ENCODE measurements around the gene DNAJC7.

GRCh38 chr17:41972571-41973407 is 44.5 kb downstream of the DNAJC7 start:
- TF ChIP-seq POLR2A (IDR thresholded peaks at IDR 0.05): no peak
- no peak for TF ChIP-seq CTCF (IDR thresholded peaks at IDR 0.05)
